Measurements from ENCODE around the gene SV2B.

SV2B gene

DNA sequence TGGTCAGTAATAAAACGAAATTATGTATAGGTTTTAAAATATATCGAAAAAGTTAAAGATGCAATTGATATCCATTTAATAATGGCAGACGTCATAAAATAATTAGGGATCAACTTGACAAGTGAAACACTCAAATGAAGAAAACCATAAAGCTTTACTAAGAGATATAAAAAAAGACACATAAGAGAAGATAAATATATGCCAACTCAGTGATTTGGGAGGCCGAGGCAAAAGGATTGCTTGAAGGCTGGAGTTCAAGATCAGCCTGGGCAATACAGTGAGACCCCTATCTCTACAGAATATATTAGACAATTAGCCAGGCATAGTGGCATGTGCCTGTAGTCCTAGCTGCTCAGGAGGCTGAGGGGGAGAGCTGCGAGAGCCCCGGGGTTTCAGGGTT is 190.5 kb downstream of the SV2B start:
- POLR2A ChIA-PET = no interaction called here
- CTCF ChIA-PET = interaction anchor here (0.7 to 1.4 kb wide), 6 partner anchors 12 to 651 kb away, joined by 3 to 4 read pairs (median 3); no protein-coding TSS in a partner anchor

More for the DNA sequence above, 190.5 kb downstream of the SV2B start:
- no peaks in the 10 kb centered on the region for H3K9me3 ChIP-seq (ENCODE audit: control insufficient read depth, insufficient read depth, low read depth, low read length)
- no peaks in the 10 kb centered on the region for H3K36me3 ChIP-seq (ENCODE audit: control insufficient read depth in 2 of 2, insufficient read depth in 1 of 2, low read length in 2 of 2)
- no peaks in the 10 kb centered on the region for H3K4me1 ChIP-seq (ENCODE audit: control insufficient read depth, insufficient read depth, low read length)
- H3K4me3 ChIP-seq (ENCODE audit: low read depth, low read length) = no peak overlapping the region
- no peak overlapping the region for H3K27ac ChIP-seq (ENCODE audit: extremely low read depth, low read depth, low read length)
- TF ChIP-seq, protein P1, sequence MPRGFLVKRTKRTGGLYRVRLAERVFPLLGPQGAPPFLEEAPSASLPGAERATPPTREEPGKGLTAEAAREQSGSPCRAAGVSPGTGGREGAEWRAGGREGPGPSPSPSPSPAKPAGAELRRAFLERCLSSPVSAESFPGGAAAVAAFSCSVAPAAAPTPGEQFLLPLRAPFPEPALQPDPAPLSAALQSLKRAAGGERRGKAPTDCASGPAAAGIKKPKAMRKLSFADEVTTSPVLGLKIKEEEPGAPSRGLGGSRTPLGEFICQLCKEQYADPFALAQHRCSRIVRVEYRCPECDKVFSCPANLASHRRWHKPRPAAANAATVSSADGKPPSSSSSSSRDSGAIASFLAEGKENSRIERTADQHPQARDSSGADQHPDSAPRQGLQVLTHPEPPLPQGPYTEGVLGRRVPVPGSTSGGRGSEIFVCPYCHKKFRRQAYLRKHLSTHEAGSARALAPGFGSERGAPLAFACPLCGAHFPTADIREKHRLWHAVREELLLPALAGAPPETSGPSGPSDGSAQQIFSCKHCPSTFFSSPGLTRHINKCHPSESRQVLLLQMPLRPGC (tag by site-specific recombination; IDR thresholded peaks at IDR 0.05) = no peak
- TF ChIP-seq, protein P2, sequence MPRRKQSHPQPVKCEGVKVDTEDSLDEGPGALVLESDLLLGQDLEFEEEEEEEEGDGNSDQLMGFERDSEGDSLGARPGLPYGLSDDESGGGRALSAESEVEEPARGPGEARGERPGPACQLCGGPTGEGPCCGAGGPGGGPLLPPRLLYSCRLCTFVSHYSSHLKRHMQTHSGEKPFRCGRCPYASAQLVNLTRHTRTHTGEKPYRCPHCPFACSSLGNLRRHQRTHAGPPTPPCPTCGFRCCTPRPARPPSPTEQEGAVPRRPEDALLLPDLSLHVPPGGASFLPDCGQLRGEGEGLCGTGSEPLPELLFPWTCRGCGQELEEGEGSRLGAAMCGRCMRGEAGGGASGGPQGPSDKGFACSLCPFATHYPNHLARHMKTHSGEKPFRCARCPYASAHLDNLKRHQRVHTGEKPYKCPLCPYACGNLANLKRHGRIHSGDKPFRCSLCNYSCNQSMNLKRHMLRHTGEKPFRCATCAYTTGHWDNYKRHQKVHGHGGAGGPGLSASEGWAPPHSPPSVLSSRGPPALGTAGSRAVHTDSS (tag by site-specific recombination; IDR thresholded peaks at IDR 0.05) = no peak
- TF ChIP-seq ZNF23 (tag by site-specific recombination; IDR thresholded peaks at IDR 0.05; ENCODE audit: borderline replicate concordance) = no peak
- TF ChIP-seq ZNF677 (tag by site-specific recombination; IDR thresholded peaks at IDR 0.05) = no peak
- TF ChIP-seq, protein P3, sequence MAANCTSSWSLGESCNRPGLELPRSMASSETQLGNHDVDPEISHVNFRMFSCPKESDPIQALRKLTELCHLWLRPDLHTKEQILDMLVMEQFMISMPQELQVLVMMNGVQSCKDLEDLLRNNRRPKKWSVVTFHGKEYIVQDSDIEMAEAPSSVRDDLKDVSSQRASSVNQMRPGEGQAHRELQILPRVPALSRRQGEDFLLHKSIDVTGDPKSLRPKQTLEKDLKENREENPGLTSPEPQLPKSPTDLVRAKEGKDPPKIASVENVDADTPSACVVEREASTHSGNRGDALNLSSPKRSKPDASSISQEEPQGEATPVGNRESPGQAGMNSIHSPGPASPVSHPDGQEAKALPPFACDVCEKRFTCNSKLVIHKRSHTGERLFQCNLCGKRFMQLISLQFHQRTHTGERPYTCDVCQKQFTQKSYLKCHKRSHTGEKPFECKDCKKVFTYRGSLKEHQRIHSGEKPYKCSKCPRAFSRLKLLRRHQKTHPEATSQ (tag by site-specific recombination; IDR thresholded peaks at IDR 0.05) = no peak
- no peak for TF ChIP-seq ZNF791 (tag by site-specific recombination; IDR thresholded peaks at IDR 0.05)
- TF ChIP-seq, protein P4, sequence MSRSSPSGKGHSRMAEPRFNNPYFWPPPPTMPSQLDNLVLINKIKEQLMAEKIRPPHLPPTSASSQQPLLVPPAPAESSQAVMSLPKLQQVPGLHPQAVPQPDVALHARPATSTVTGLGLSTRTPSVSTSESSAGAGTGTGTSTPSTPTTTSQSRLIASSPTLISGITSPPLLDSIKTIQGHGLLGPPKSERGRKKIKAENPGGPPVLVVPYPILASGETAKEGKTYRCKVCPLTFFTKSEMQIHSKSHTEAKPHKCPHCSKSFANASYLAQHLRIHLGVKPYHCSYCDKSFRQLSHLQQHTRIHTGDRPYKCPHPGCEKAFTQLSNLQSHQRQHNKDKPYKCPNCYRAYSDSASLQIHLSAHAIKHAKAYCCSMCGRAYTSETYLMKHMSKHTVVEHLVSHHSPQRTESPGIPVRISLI (tag by site-specific recombination; IDR thresholded peaks at IDR 0.05) = no peak
- no peak for TF ChIP-seq ZNF747 (tag by site-specific recombination; IDR thresholded peaks at IDR 0.05)
- TF ChIP-seq SP2 (tag by site-specific recombination; IDR thresholded peaks at IDR 0.05) = no peak
- TF ChIP-seq ZNF664 (tag by site-specific recombination; IDR thresholded peaks at IDR 0.05) = no peak
- no peak for TF ChIP-seq ZNF529 (tag by site-specific recombination; IDR thresholded peaks at IDR 0.05; ENCODE audit: insufficient replicate concordance)
- TF ChIP-seq, protein P5, sequence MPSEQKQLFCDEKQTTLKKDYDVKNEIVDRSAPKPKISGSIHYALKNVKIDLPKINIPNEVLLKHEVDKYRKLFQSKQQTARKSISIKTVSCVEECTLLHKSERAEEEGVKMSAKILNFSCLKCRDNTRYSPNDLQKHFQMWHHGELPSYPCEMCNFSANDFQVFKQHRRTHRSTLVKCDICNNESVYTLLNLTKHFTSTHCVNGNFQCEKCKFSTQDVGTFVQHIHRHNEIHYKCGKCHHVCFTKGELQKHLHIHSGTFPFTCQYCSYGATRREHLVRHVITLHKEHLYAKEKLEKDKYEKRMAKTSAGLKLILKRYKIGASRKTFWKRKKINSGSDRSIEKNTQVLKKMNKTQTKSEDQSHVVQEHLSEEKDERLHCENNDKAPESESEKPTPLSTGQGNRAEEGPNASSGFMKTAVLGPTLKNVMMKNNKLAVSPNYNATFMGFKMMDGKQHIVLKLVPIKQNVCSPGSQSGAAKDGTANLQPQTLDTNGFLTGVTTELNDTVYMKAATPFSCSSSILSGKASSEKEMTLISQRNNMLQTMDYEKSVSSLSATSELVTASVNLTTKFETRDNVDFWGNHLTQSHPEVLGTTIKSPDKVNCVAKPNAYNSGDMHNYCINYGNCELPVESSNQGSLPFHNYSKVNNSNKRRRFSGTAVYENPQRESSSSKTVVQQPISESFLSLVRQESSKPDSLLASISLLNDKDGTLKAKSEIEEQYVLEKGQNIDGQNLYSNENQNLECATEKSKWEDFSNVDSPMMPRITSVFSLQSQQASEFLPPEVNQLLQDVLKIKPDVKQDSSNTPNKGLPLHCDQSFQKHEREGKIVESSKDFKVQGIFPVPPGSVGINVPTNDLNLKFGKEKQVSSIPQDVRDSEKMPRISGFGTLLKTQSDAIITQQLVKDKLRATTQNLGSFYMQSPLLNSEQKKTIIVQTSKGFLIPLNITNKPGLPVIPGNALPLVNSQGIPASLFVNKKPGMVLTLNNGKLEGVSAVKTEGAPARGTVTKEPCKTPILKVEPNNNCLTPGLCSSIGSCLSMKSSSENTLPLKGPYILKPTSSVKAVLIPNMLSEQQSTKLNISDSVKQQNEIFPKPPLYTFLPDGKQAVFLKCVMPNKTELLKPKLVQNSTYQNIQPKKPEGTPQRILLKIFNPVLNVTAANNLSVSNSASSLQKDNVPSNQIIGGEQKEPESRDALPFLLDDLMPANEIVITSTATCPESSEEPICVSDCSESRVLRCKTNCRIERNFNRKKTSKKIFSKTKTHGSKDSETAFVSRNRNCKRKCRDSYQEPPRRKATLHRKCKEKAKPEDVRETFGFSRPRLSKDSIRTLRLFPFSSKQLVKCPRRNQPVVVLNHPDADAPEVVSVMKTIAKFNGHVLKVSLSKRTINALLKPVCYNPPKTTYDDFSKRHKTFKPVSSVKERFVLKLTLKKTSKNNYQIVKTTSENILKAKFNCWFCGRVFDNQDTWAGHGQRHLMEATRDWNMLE (tag by site-specific recombination; conservative IDR thresholded peaks at IDR 0.05; ENCODE audit: low read depth) = no peak
- TF ChIP-seq ZNF175 (tag by site-specific recombination; IDR thresholded peaks at IDR 0.05) = no peak
- no peak for TF ChIP-seq ZNF549 (tag by site-specific recombination; IDR thresholded peaks at IDR 0.05)
- TF ChIP-seq, protein P6, sequence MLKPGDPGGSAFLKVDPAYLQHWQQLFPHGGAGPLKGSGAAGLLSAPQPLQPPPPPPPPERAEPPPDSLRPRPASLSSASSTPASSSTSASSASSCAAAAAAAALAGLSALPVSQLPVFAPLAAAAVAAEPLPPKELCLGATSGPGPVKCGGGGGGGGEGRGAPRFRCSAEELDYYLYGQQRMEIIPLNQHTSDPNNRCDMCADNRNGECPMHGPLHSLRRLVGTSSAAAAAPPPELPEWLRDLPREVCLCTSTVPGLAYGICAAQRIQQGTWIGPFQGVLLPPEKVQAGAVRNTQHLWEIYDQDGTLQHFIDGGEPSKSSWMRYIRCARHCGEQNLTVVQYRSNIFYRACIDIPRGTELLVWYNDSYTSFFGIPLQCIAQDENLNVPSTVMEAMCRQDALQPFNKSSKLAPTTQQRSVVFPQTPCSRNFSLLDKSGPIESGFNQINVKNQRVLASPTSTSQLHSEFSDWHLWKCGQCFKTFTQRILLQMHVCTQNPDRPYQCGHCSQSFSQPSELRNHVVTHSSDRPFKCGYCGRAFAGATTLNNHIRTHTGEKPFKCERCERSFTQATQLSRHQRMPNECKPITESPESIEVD (tag by site-specific recombination; IDR thresholded peaks at IDR 0.05) = no peak
- no peak for TF ChIP-seq ZNF274 (IDR thresholded peaks at IDR 0.05; ENCODE audit: low read length)
- no peak for TF ChIP-seq ZNF274 (tag by site-specific recombination; IDR thresholded peaks at IDR 0.05; ENCODE audit: borderline replicate concordance)
- TF ChIP-seq, protein P7, sequence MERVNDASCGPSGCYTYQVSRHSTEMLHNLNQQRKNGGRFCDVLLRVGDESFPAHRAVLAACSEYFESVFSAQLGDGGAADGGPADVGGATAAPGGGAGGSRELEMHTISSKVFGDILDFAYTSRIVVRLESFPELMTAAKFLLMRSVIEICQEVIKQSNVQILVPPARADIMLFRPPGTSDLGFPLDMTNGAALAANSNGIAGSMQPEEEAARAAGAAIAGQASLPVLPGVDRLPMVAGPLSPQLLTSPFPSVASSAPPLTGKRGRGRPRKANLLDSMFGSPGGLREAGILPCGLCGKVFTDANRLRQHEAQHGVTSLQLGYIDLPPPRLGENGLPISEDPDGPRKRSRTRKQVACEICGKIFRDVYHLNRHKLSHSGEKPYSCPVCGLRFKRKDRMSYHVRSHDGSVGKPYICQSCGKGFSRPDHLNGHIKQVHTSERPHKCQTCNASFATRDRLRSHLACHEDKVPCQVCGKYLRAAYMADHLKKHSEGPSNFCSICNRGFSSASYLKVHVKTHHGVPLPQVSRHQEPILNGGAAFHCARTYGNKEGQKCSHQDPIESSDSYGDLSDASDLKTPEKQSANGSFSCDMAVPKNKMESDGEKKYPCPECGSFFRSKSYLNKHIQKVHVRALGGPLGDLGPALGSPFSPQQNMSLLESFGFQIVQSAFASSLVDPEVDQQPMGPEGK (tag by site-specific recombination; IDR thresholded peaks at IDR 0.05) = no peak
- TF ChIP-seq ZNF24 (tag by site-specific recombination; IDR thresholded peaks at IDR 0.05) = no peak
- no peak for TF ChIP-seq RBAK (tag by site-specific recombination; IDR thresholded peaks at IDR 0.05)
- no peak for TF ChIP-seq ZNF239 (tag by site-specific recombination; IDR thresholded peaks at IDR 0.05)
